Mucosa of descending colon (tissue), 3 donors: ENCODE data around the gene DRGX. TPM values are rescaled to one million over a fixed set of nuclear protein-coding genes. Genes with fewer than 3 reads are reported as not detected.

Source experiments
- ATAC-seq: fragments of 200-7000 bp; cut with Tn5 transposase; one replicate; pipeline ENCODE4 v1.9.1; 2020; ENCODE audit warnings: mild to moderate bottlenecking, moderate library complexity
- DNase-seq, 3 donors: peaks; one replicate each; pipeline ENCODE4 v3.0.0-alpha.2; 2020
- H3K36me3 ChIP-seq: fragments of 200-600 bp; one replicate; pipeline ENCODE4 v1.8.0; 2021; ENCODE audit warnings: low read depth, mild to moderate bottlenecking
- H3K4me1 ChIP-seq: fragments of 200-600 bp; one replicate; pipeline ENCODE4 v1.8.0; 2021; ENCODE audit warnings: low read depth, mild to moderate bottlenecking
- H3K4me3 ChIP-seq: fragments of 200-600 bp; one replicate; pipeline ENCODE4 v1.8.0; 2021; ENCODE audit warnings: mild to moderate bottlenecking
- H3K9me3 ChIP-seq: fragments of 200-600 bp; one replicate; pipeline ENCODE4 v1.8.0; 2021; ENCODE audit warnings: mild to moderate bottlenecking
- CTCF ChIP-seq: fragments of 200-600 bp; IDR thresholded peaks from one replicate; pipeline ENCODE4 v1.8.0; 2022; ENCODE audit warnings: antibody characterized with exemption, mild to moderate bottlenecking
- intact Hi-C, 2 donors: fragments of 100-400 bp; cut with DNase I in 1 of 2; cut with micrococcal nuclease in 1 of 2; formaldehyde crosslinking; loops; one replicate each; pipeline versions ENCODE4 v1.11.0 to v1.11.1; 2022; cut with DNase I, micrococcal nuclease
- total RNA-seq, 3 donors: library from RNA; stranded (reverse); fragmentation: NEBNext Ultra II Directional in 2 of 3; extraction: Animal tissue kit (Norgen Biotek cat#: 25700) in 2 of 3; gene quantifications; one replicate each; pipeline versions ENCODE4 v1.2.1 to v1.2.4, GENCODE V29; 2021 to 2023
- donor health status: DM: no; HTN: no; CAD: no; lungs with moderate emphysema.
- donor health status: DM: no; HTN: no; CAD: no.
- donor health status: DM: no; HTN: yes; CAD: no.

The DRGX gene
- total RNA-seq, 3 donors from 2014 or later, result 0.10 to 0.35 (median 0.22) TPM

GRCh38 chr10:49412571-49412970 is 16.7 kb upstream of the DRGX start:
- H3K9me3 ChIP-seq, result no peaks in the 10 kb centered on the region
- H3K36me3 ChIP-seq, result no peaks in the 10 kb centered on the region
- intact Hi-C loops, result no loop called here
- no peaks in the 10 kb centered on the region for H3K4me1 ChIP-seq
- TF ChIP-seq CTCF, result no peak
- ATAC-seq (no peak), DNase-seq (no peak)
- no peak overlapping the region for H3K4me3 ChIP-seq

- Histone ChIP-seq H3K4me1 (no peaks in the 10 kb centered on the region), H3K9me3 (no peaks in the 10 kb centered on the region), H3K36me3 (no peaks in the 10 kb centered on the region), H3K4me3 (no peak overlapping the region)
- TF ChIP-seq CTCF, result no peak
- intact Hi-C loops, result no loop called here
- DNase-seq (no peak), ATAC-seq (no peak)
Observed at GRCh38 chr10:49410365-49411074, 14.6 kb upstream of the DRGX start.

- ATAC-seq (no peak), DNase-seq (no peak)
- H3K4me3 ChIP-seq, result no peak overlapping the region
- no peak for TF ChIP-seq CTCF
- no peaks in the 10 kb centered on the region for H3K9me3 ChIP-seq
- intact Hi-C loops, result loop anchor here (5.0 to 10.0 kb wide), 2 partner anchors 98 to 105 kb away; no protein-coding TSS in a partner anchor
- no peaks in the 10 kb centered on the region for H3K36me3 ChIP-seq
- H3K4me1 ChIP-seq, result no peaks in the 10 kb centered on the region
Observed at GRCh38 chr10:49409755-49410154, 13.9 kb upstream of the DRGX start.

- no peak for TF ChIP-seq CTCF
- DNase-seq, result no peak
Observed at GRCh38 chr10:49408519-49409306, 12.8 kb upstream of the DRGX start.

GRCh38 chr10:49407552-49408137 is 11.8 kb upstream of the DRGX start:
- H3K4me3 ChIP-seq, result no peak overlapping the region
- no peaks in the 10 kb centered on the region for H3K9me3 ChIP-seq
- H3K36me3 ChIP-seq, result no peaks in the 10 kb centered on the region
- intact Hi-C loops, result loop anchor here (5.0 to 10.0 kb wide), 2 partner anchors 100 to 107 kb away; no protein-coding TSS in a partner anchor
- DNase-seq, result peak in 2 of 3 donors; percentile 87 to 94
- TF ChIP-seq CTCF, result peak; percentile 74
- ATAC-seq, result peak; percentile 89
- H3K4me1 ChIP-seq, result no peaks in the 10 kb centered on the region

More at GRCh38 chr10:49408519-49409306, 12.8 kb upstream of the DRGX start:
- Histone ChIP-seq H3K4me3 (no peak overlapping the region), H3K36me3 (no peaks in the 10 kb centered on the region), H3K4me1 (no peaks in the 10 kb centered on the region), H3K9me3 (no peaks in the 10 kb centered on the region)
- intact Hi-C loops, result loop anchor here (5.0 to 10.0 kb wide), 2 partner anchors 99 to 106 kb away; no protein-coding TSS in a partner anchor
- ATAC-seq, result peak; percentile 19
